Measurements from ENCODE around the gene MAGI2. TPM values are rescaled to one million over a fixed set of nuclear protein-coding genes. Genes with fewer than 3 reads are reported as not detected.

MAGI2 gene
- total RNA-seq, 1 experiment from 2014 or later: 0.25 TPM

GRCh38 chr7:79386688-79387422 is 66.6 kb downstream of the MAGI2 start:
- BruUV-seq (replicated peaks): no TSS peak
- H3K4me3 ChIP-seq (ENCODE audit: low read depth, low read length): no peak overlapping the region
- POLR2A ChIA-PET: no interaction called here
- no peak for DNase-seq
- no peaks in the 10 kb centered on the region for H3K36me3 ChIP-seq (ENCODE audit: control insufficient read depth, insufficient read depth, low read length)
- peaks cover 7% of the 10 kb centered on the region for H3K4me1 Mint-ChIP-seq (ENCODE audit: low read depth, unreplicated experiment)
- no peaks in the 10 kb centered on the region for H3K27me3 ChIP-seq (replicated peaks; ENCODE audit: control insufficient read depth, insufficient read depth, low read length)
- H3K36me3 Mint-ChIP-seq (ENCODE audit: insufficient read depth, unreplicated experiment): no peaks in the 10 kb centered on the region
- H3K4me1 ChIP-seq: no peaks in the 10 kb centered on the region
- H3K9me3 Mint-ChIP-seq (ENCODE audit: unreplicated experiment): peaks cover 3% of the 10 kb centered on the region
- H3K27me3 Mint-ChIP-seq (ENCODE audit: insufficient read depth, unreplicated experiment): no peaks in the 10 kb centered on the region
- CTCF ChIA-PET: no interaction called here
- H3K4me3 Mint-ChIP-seq (ENCODE audit: unreplicated experiment): no peak overlapping the region
- H3K27ac Mint-ChIP-seq (ENCODE audit: unreplicated experiment): no peak overlapping the region
- intact Hi-C loops (cut with micrococcal nuclease; ENCODE audit: unreplicated experiment): no loop called here
- no peak for TF ChIP-seq CTCF (IDR thresholded peaks at IDR 0.05; ENCODE audit: insufficient read depth in 1 of 2, low read depth in 1 of 2, low read length in 1 of 2, severe bottlenecking in 1 of 2, unreplicated experiment in 1 of 2)
- no peaks in the 10 kb centered on the region for H3K9me3 ChIP-seq

- DNase-seq: no peak
- intact Hi-C loops (cut with micrococcal nuclease; ENCODE audit: unreplicated experiment): no loop called here
- no peak overlapping the region for H3K27ac Mint-ChIP-seq (ENCODE audit: unreplicated experiment)
- BruUV-seq (replicated peaks): no TSS peak
- no peak overlapping the region for H3K4me3 ChIP-seq (ENCODE audit: low read depth, low read length)
- H3K9me3 ChIP-seq: no peaks in the 10 kb centered on the region
- peaks cover under 1% of the 10 kb centered on the region for H3K4me1 Mint-ChIP-seq (ENCODE audit: low read depth, unreplicated experiment)
- no peaks in the 10 kb centered on the region for H3K36me3 ChIP-seq (ENCODE audit: control insufficient read depth, insufficient read depth, low read length)
- ChIA-PET CTCF (no interaction called here), POLR2A (no interaction called here)
- no peaks in the 10 kb centered on the region for H3K36me3 Mint-ChIP-seq (ENCODE audit: insufficient read depth, unreplicated experiment)
- no peaks in the 10 kb centered on the region for H3K9me3 Mint-ChIP-seq (ENCODE audit: unreplicated experiment)
- H3K27me3 ChIP-seq (replicated peaks; ENCODE audit: control insufficient read depth, insufficient read depth, low read length): no peaks in the 10 kb centered on the region
- no peaks in the 10 kb centered on the region for H3K27me3 Mint-ChIP-seq (ENCODE audit: insufficient read depth, unreplicated experiment)
- H3K4me3 Mint-ChIP-seq (ENCODE audit: unreplicated experiment): no peak overlapping the region
- TF ChIP-seq CTCF (IDR thresholded peaks at IDR 0.05; ENCODE audit: insufficient read depth in 1 of 2, low read depth in 1 of 2, low read length in 1 of 2, severe bottlenecking in 1 of 2, unreplicated experiment in 1 of 2): no peak
- H3K4me1 ChIP-seq: no peaks in the 10 kb centered on the region
Observed at GRCh38 chr7:79381921-79382320, 71.5 kb downstream of the MAGI2 start.

GRCh38 chr7:79377097-79377496 is 76.4 kb downstream of the MAGI2 start:
- Mint-ChIP-seq H3K9me3 (ENCODE audit: unreplicated experiment) (no peaks in the 10 kb centered on the region), H3K27me3 (ENCODE audit: insufficient read depth, unreplicated experiment) (no peaks in the 10 kb centered on the region), H3K4me3 (ENCODE audit: unreplicated experiment) (no peak overlapping the region), H3K36me3 (ENCODE audit: insufficient read depth, unreplicated experiment) (no peaks in the 10 kb centered on the region), H3K4me1 (ENCODE audit: low read depth, unreplicated experiment) (no peaks in the 10 kb centered on the region), H3K27ac (ENCODE audit: unreplicated experiment) (no peak overlapping the region)
- Histone ChIP-seq H3K36me3 (ENCODE audit: control insufficient read depth, insufficient read depth, low read length) (no peaks in the 10 kb centered on the region), H3K4me1 (no peaks in the 10 kb centered on the region), H3K27me3 (replicated peaks; ENCODE audit: control insufficient read depth, insufficient read depth, low read length) (no peaks in the 10 kb centered on the region), H3K4me3 (ENCODE audit: low read depth, low read length) (no peak overlapping the region), H3K9me3 (no peaks in the 10 kb centered on the region)
- intact Hi-C loops (cut with micrococcal nuclease; ENCODE audit: unreplicated experiment): no loop called here
- TF ChIP-seq CTCF (IDR thresholded peaks at IDR 0.05; ENCODE audit: insufficient read depth in 1 of 2, low read depth in 1 of 2, low read length in 1 of 2, severe bottlenecking in 1 of 2, unreplicated experiment in 1 of 2): no peak
- no TSS peak for BruUV-seq (replicated peaks)
- DNase-seq: no peak
- ChIA-PET POLR2A (no interaction called here), CTCF (no interaction called here)
